IMR-90 (cell line): ENCODE data around the gene ANO8. TPM values are rescaled to one million over a fixed set of nuclear protein-coding genes. Genes with fewer than 3 reads are reported as not detected.

ENCODE experiments used
- ATAC-seq: fragments of 200-7000 bp; cut with Tn5 transposase; 2 replicates; pipeline ENCODE4 v1.9.1; 2020; ENCODE audit warnings: low read depth, mild to moderate bottlenecking, moderate library complexity
- BruUV-seq: library from RNA; stranded (reverse); fragments of 400-500 nt; replicated peaks from 2 replicates; lab custom pipeline; 2021; lab: Mats Ljungman, UMichigan
- CTCF ChIA-PET: fragments of 300-600 bp; formaldehyde crosslinking; extraction: SDS; loops from one replicate; lab custom pipeline; 2021; ENCODE audit warnings: antibody characterized with exemption; lab: Yijun Ruan, JAX
- POLR2A ChIA-PET: fragments of 300-600 bp; sonication (Branson Sonifier 250); formaldehyde crosslinking; loops from one replicate; lab custom pipeline; 2022; ENCODE audit warnings: antibody characterized with exemption; ENCODE audit not compliant: unreplicated experiment; lab: Charles Lee
- DNase-seq: peaks from one replicate; pipeline ENCODE4 v3.0.0; 2013
- H2AFZ ChIP-seq: replicated peaks from 2 replicates; pipeline ENCODE3; 2013; ENCODE audit warnings: low read length, mild to moderate bottlenecking; ENCODE audit not compliant: poor library complexity
- H2AK5ac ChIP-seq: 2 replicates; pipeline ENCODE4 v1.6.1; 2013; ENCODE audit warnings: low read depth, low read length, inconsistent platforms
- H2AK9ac ChIP-seq: replicated peaks from 2 replicates; pipeline ENCODE3; 2013; ENCODE audit warnings: mild to moderate bottlenecking, low read depth, low read length, moderate library complexity; ENCODE audit not compliant: poor library complexity
- H2BK120ac ChIP-seq: 2 replicates; pipeline ENCODE4 v1.6.1; 2013; ENCODE audit warnings: low read depth, low read length, inconsistent platforms
- H2BK15ac ChIP-seq: 3 replicates; pipeline ENCODE4 v1.6.1; 2013; ENCODE audit warnings: low read depth, low read length, inconsistent platforms
- H2BK20ac ChIP-seq: 2 replicates; pipeline ENCODE4 v1.6.1; 2013; ENCODE audit warnings: low read depth, mild to moderate bottlenecking, inconsistent platforms, low read length, moderate library complexity
- H2BK5ac ChIP-seq: 2 replicates; pipeline ENCODE4 v1.6.1; 2013; ENCODE audit warnings: mild to moderate bottlenecking, low read depth, low read length, inconsistent platforms; ENCODE audit not compliant: poor library complexity, severe bottlenecking
- H3K14ac ChIP-seq: replicated peaks from 2 replicates; pipeline ENCODE4 v1.6.1; 2013; ENCODE audit warnings: low read depth, low read length, inconsistent platforms
- H3K18ac ChIP-seq: 2 replicates; pipeline ENCODE4 v1.6.1; 2013; ENCODE audit warnings: low read depth, low read length, control low read depth
- H3K23ac ChIP-seq: 2 replicates; pipeline ENCODE4 v1.6.1; 2013; ENCODE audit warnings: low read depth, low read length, inconsistent platforms
- H3K27ac ChIP-seq: 2 replicates; pipeline ENCODE4 v1.5.1; 2013; ENCODE audit warnings: mild to moderate bottlenecking, control low read depth, low read length; ENCODE audit not compliant: insufficient read depth
- H3K27me3 ChIP-seq: 2 replicates; pipeline ENCODE4 v1.6.1; 2013; ENCODE audit warnings: low read length; ENCODE audit not compliant: control insufficient read depth, insufficient read depth
- H3K36me3 ChIP-seq: 2 replicates; pipeline ENCODE4 v1.6.1; 2013; ENCODE audit warnings: low read length, mixed read lengths; ENCODE audit not compliant: control insufficient read depth, insufficient read depth
- H3K4ac ChIP-seq: 2 replicates; pipeline ENCODE4 v1.6.1; 2013; ENCODE audit warnings: low read depth, low read length, inconsistent platforms
- H3K4me1 ChIP-seq: 2 replicates; pipeline ENCODE4 v1.6.1; 2013; ENCODE audit warnings: low read length, mixed read lengths; ENCODE audit not compliant: control insufficient read depth, insufficient read depth
- H3K4me2 ChIP-seq: 2 replicates; pipeline ENCODE4 v1.6.1; 2013; ENCODE audit warnings: low read depth, mild to moderate bottlenecking, control low read depth, low read length, moderate library complexity
- H3K4me3 ChIP-seq: 2 replicates; pipeline ENCODE4 v1.5.1; 2013; ENCODE audit warnings: low read depth, mild to moderate bottlenecking, control low read depth, low read length, moderate library complexity; ENCODE audit not compliant: insufficient read depth
- H3K56ac ChIP-seq: 2 replicates; pipeline ENCODE4 v1.6.1; 2013; ENCODE audit warnings: low read length, inconsistent platforms; ENCODE audit not compliant: insufficient read depth; ENCODE audit errors: extremely low read depth
- H3K79me1 ChIP-seq, 2 experiments: 2 replicates each; pipeline ENCODE4 v1.6.1; 2013; ENCODE audit warnings: low read length in 2 of 2, inconsistent platforms in 1 of 2, low read depth in 1 of 2
- H3K9ac ChIP-seq: 2 replicates; pipeline ENCODE4 v1.6.1; 2013; ENCODE audit warnings: low read depth, low read length, control low read depth
- H3K9me1 ChIP-seq: 2 replicates; pipeline ENCODE4 v1.6.1; 2013; ENCODE audit warnings: low read length, inconsistent platforms; ENCODE audit not compliant: insufficient read depth
- H3K9me3 ChIP-seq: 2 replicates; pipeline ENCODE4 v1.6.1; 2013; ENCODE audit warnings: low read length; ENCODE audit not compliant: control insufficient read depth, insufficient read depth
- H4K20me1 ChIP-seq: 2 replicates; pipeline ENCODE4 v1.6.1; 2013; ENCODE audit warnings: low read length, inconsistent platforms; ENCODE audit not compliant: insufficient read depth
- H4K5ac ChIP-seq: 2 replicates; pipeline ENCODE4 v1.6.1; 2013; ENCODE audit warnings: mild to moderate bottlenecking, low read depth, low read length, control low read depth
- H4K8ac ChIP-seq, 2 experiments: 2 replicates each; pipeline ENCODE4 v1.6.1; 2013; ENCODE audit warnings: low read depth in 2 of 2, low read length in 2 of 2, control low read depth in 1 of 2, inconsistent platforms in 1 of 2
- H4K91ac ChIP-seq: 2 replicates; pipeline ENCODE4 v1.6.1; 2013; ENCODE audit warnings: low read depth, low read length, inconsistent platforms; ENCODE audit not compliant: insufficient read depth
- BHLHE40 ChIP-seq: fragments of 150-350 bp; IDR thresholded peaks from 2 replicates; pipeline ENCODE4 v1.6.1; 2016; ENCODE audit warnings: mild to moderate bottlenecking, low read depth, low read length
- MAFK ChIP-seq: IDR thresholded peaks from 2 replicates; pipeline ENCODE4 v1.6.1; 2012; ENCODE audit warnings: low read depth, low read length, improper control_type of control experiment
- MAZ ChIP-seq: IDR thresholded peaks from 2 replicates; pipeline ENCODE4 v1.6.1; 2012; ENCODE audit warnings: low read depth, mild to moderate bottlenecking, low read length, improper control_type of control experiment, moderate library complexity, borderline replicate concordance
- NFE2L2 ChIP-seq: fragments of 150-350 bp; IDR thresholded peaks from 2 replicates; pipeline ENCODE4 v1.6.1; 2016; ENCODE audit warnings: low read depth, mild to moderate bottlenecking, low read length
- POLR2A ChIP-seq: IDR thresholded peaks from 2 replicates; pipeline ENCODE4 v1.6.1; 2012; ENCODE audit warnings: mild to moderate bottlenecking, low read depth, low read length
- RCOR1 ChIP-seq: IDR thresholded peaks from 2 replicates; pipeline ENCODE4 v1.6.1; 2012; ENCODE audit warnings: mild to moderate bottlenecking, low read length, improper control_type of control experiment; ENCODE audit not compliant: insufficient replicate concordance
- RFX5 ChIP-seq: IDR thresholded peaks from 2 replicates; pipeline ENCODE4 v1.8.0; 2012; ENCODE audit warnings: low read depth, mild to moderate bottlenecking, low read length, moderate library complexity
- SMC3 ChIP-seq: fragments of 150-350 bp; IDR thresholded peaks from 2 replicates; pipeline ENCODE4 v1.6.1; 2016; ENCODE audit warnings: low read depth, mild to moderate bottlenecking, antibody characterized with exemption, low read length, moderate library complexity
- WGBS, 2 experiments: methylation state at CpG; one replicate each; pipeline versions ENCODE4 v1.1.5 to v1.1.7; 2013; ENCODE audit warnings: missing lambda C conversion rate in 2 of 2; ENCODE audit not compliant: insufficient read length in 1 of 2; ENCODE audit errors: extremely low coverage in 2 of 2; 5-methylcytosine and 5-hydroxymethylcytosine counted together
- dilution Hi-C: fragments of 300-500 bp; cut with HindIII; formaldehyde crosslinking; loops from one replicate; pipeline ENCODE4 v1.14.3; 2018; ENCODE audit warnings: low sequenced_read_pairs; ENCODE audit not compliant: unreplicated experiment
- in situ Hi-C: fragments of 300-500 bp; cut with MboI; formaldehyde crosslinking; loops from 3 replicates; pipeline ENCODE4 v1.14.3; 2019; ENCODE audit warnings: low sequenced_read_pairs, inconsistent platforms, mixed read lengths
- intact Hi-C: fragments of 100-400 bp; cut with micrococcal nuclease; formaldehyde crosslinking; loops from 2 replicates; pipeline ENCODE4 v1.10.0; 2022
- polyA plus RNA-seq, 3 experiments: library from polyadenylated mRNA; depleted of rRNA; stranded (reverse); fragments of >200 nt; gene quantifications; 2 replicates each; pipeline ENCODE4 v1.2.3, GENCODE V29; 2012; ENCODE audit warnings: low replicate concordance in 1 of 3
- total RNA-seq: library from RNA; depleted of rRNA; stranded (reverse); fragments of >200 nt; gene quantifications from 2 replicates; pipeline ENCODE4 v1.2.3, GENCODE V29; 2012
- TF ChIP-seq, protein P1 (sequence below): conservative IDR thresholded peaks from 2 replicates; pipeline ENCODE4 v1.5.1; 2012; ENCODE audit warnings: mild to moderate bottlenecking, low read depth, low read length, improper control_type of control experiment
- TF ChIP-seq, protein P2 (sequence below): fragments of 150-350 bp; IDR thresholded peaks from 2 replicates; pipeline ENCODE4 v1.6.1; 2016; ENCODE audit warnings: low read depth, mild to moderate bottlenecking, low read length, moderate library complexity, borderline replicate concordance
- TF ChIP-seq, protein P3 (sequence below): fragments of 150-350 bp; IDR thresholded peaks from 2 replicates; pipeline ENCODE4 v1.6.1; 2017; ENCODE audit warnings: mild to moderate bottlenecking, antibody characterized with exemption, low read length, low read depth

The ANO8 gene
- total and polyA plus RNA-seq, 2 of the 4 experiments (the other 2 are of a cell fraction) = 1.6 to 5.6 TPM

DNA sequence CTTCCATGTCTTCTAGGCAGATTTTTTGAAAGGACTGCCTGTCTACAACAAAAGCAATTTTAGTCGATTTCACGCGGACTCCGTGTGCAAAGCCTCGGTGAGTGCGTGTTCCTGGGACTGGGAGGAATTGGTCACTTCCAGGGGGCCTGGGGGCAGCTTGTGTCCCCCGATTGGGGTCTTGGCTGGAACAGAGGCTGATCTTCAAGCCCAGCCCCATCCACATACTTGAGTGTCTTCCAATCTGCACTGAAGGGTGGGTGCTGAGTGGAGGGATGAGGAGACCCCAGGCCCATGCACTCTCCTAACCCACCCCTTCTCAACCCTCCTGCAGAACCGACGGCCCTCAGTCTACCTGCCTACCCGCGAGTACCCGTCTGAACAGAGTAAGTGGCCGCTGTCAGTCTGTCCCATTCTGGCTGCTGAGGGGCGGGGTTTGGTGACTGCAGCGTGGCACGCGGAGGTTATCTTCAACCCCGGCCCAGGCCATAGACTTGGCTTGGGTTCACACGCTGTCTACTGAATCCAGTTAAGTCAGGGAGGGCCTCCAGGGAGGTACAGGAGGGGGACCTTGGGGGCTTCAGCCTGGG lies 20.6 kb downstream of the ANO8 start:
- no TSS peak for BruUV-seq
- no peak overlapping the region for H3K4me2 ChIP-seq
- intact Hi-C loops = no loop called here
- H3K4me3 ChIP-seq = no peak overlapping the region
- H3K27ac ChIP-seq = no peak overlapping the region
- no peak overlapping the region for H3K9ac ChIP-seq
- peaks cover 29% of the 10 kb centered on the region for H4K20me1 ChIP-seq
- no peak overlapping the region for H3K56ac ChIP-seq
- WGBS, 2 experiments = 91% methylated on average over 12 of the region's 19 CpGs; no CpG with 5 or more reads in 1 of the 2 experiments
- no peaks in the 10 kb centered on the region for H3K27me3 ChIP-seq
- ATAC-seq (no peak), DNase-seq (no peak)
- no peak overlapping the region for H3K18ac ChIP-seq
- no peak overlapping the region for H3K23ac ChIP-seq
- H2BK20ac ChIP-seq = no peak overlapping the region
- H3K4ac ChIP-seq = no peak overlapping the region
- no peak overlapping the region for H4K5ac ChIP-seq
- H2BK120ac ChIP-seq = no peak overlapping the region
- H4K91ac ChIP-seq = no peak overlapping the region
- H3K14ac ChIP-seq = no peak overlapping the region
- H3K36me3 ChIP-seq = peaks cover 37% of the 10 kb centered on the region
- H3K79me1 ChIP-seq = peaks cover 29 to 64% of the 10 kb centered on the region in 2 experiments
- dilution Hi-C loops = no loop called here
- H3K9me1 ChIP-seq = peaks cover 12% of the 10 kb centered on the region
- ChIA-PET POLR2A (no interaction called here), CTCF (no interaction called here)
- no peak overlapping the region for H2AFZ ChIP-seq
- in situ Hi-C loops = no loop called here
- H2BK5ac ChIP-seq = no peak overlapping the region
- no peak for TF ChIP-seq MAZ
- TF ChIP-seq NFE2L2 = no peak
- no peak for TF ChIP-seq RCOR1
- TF ChIP-seq MAFK = no peak
- no peak for TF ChIP-seq BHLHE40
- TF ChIP-seq, protein P1, sequence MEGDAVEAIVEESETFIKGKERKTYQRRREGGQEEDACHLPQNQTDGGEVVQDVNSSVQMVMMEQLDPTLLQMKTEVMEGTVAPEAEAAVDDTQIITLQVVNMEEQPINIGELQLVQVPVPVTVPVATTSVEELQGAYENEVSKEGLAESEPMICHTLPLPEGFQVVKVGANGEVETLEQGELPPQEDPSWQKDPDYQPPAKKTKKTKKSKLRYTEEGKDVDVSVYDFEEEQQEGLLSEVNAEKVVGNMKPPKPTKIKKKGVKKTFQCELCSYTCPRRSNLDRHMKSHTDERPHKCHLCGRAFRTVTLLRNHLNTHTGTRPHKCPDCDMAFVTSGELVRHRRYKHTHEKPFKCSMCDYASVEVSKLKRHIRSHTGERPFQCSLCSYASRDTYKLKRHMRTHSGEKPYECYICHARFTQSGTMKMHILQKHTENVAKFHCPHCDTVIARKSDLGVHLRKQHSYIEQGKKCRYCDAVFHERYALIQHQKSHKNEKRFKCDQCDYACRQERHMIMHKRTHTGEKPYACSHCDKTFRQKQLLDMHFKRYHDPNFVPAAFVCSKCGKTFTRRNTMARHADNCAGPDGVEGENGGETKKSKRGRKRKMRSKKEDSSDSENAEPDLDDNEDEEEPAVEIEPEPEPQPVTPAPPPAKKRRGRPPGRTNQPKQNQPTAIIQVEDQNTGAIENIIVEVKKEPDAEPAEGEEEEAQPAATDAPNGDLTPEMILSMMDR = no peak
- TF ChIP-seq, protein P2, sequence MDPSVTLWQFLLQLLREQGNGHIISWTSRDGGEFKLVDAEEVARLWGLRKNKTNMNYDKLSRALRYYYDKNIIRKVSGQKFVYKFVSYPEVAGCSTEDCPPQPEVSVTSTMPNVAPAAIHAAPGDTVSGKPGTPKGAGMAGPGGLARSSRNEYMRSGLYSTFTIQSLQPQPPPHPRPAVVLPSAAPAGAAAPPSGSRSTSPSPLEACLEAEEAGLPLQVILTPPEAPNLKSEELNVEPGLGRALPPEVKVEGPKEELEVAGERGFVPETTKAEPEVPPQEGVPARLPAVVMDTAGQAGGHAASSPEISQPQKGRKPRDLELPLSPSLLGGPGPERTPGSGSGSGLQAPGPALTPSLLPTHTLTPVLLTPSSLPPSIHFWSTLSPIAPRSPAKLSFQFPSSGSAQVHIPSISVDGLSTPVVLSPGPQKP = no peak
- TF ChIP-seq SMC3 = no peak
- TF ChIP-seq, protein P3, sequence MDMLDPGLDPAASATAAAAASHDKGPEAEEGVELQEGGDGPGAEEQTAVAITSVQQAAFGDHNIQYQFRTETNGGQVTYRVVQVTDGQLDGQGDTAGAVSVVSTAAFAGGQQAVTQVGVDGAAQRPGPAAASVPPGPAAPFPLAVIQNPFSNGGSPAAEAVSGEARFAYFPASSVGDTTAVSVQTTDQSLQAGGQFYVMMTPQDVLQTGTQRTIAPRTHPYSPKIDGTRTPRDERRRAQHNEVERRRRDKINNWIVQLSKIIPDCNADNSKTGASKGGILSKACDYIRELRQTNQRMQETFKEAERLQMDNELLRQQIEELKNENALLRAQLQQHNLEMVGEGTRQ = no peak
- TF ChIP-seq RFX5 = no peak
- no peak for TF ChIP-seq POLR2A
- peak overlapping the region; percentile 25 for H2AK9ac ChIP-seq
- H3K4me1 ChIP-seq = peaks cover 12% of the 10 kb centered on the region
- no peak overlapping the region for H4K8ac ChIP-seq
- H3K9me3 ChIP-seq = no peaks in the 10 kb centered on the region
- H2BK15ac ChIP-seq = no peak overlapping the region
- no peak overlapping the region for H2AK5ac ChIP-seq
